ENCODE results near the gene WNT2.
"Not testable (repeated sequence)": the region's sequence is repeated elsewhere in the genome, so short reads cannot be mapped to it uniquely, and the experiment has no call there.

WNT2 gene

GRCh38 chr7:117300506-117300905 is 22.4 kb downstream of the WNT2 start:
- DNase-seq = not testable (repeated sequence)

DNA sequence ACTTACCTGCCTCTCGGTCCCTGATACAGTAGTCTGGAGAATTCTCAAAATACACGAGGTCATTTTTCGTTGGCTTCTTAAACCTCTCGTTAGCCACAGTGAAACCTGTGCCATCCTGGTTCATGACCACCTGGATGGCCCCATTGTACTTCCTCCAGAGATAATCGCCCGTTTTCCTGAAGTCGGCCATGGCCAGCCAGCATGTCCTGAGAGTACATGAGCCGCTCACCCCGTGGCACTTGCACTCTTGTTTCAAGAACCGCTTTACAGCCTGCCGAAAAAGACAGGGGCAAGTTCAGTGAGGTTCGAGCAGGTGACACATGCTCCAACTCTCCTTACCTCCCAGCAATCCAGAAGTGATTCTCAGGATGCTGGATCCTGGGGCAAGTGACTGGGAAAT is 25.3 kb downstream of the WNT2 start:
- DNase-seq = no peak

GRCh38 chr7:117296066-117296465 is 26.8 kb downstream of the WNT2 start:
- DNase-seq = no peak

GRCh38 chr7:117285826-117286225 is 37.0 kb downstream of the WNT2 start:
- no peak for DNase-seq

DNA sequence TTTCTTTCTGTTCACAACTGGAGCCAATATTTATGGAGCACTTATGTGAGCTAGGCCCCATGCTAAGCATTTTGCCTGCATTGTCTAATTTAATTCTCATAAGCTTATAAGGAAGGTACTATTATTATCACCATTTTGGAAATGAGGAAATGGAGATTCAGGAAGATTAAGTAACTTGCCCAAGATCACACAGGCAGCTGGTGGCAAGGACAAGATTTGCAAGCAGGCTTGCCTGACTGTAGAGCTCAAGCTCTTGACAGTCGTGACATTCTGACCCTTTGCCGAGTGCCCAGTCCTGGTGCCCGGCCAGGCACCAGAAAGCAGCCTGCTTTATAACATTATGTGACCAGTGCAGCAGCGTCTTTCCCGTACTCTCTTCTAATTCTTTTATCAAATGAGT is 38.2 kb downstream of the WNT2 start:
- DNase-seq = no peak

DNA sequence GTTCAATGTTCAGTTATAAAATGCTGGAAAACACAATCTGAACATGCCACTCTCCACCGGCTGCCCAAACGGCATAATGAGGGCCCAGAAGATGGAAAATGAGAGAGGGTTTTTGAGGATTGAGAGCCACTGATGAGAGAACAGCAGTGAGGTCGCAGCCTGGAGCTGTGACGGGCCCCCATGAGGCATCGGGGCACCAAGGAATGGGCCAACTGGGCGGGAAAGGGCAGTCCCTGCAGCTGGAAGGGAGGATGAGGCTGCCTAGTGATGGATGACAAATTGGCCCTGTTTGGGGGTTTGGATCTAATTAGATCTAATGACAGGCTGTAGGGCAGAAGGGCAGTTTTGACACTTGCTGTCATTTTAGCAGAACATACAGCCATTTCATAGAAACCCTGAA is 39.1 kb downstream of the WNT2 start:
- no peak for DNase-seq

DNA sequence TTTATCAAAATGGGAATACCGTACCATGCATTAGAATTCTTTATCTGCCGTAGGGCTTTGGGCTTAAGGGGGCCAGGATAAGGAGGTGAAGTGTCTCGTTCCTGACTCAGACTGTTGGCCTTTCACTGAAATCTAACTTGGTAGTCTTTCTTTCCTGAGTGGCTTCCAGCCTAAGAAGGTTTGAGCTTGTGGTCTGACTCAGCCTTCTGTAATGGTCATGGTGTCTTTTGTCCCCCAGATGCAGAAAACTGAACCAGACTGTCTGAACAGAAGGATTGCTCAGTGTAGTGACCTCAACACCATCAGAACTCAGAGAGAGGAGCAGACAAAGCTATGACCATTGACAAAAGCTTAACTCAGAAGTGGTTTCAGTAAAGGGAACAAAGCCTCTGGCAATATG is 39.5 kb downstream of the WNT2 start:
- no peak for DNase-seq

DNA sequence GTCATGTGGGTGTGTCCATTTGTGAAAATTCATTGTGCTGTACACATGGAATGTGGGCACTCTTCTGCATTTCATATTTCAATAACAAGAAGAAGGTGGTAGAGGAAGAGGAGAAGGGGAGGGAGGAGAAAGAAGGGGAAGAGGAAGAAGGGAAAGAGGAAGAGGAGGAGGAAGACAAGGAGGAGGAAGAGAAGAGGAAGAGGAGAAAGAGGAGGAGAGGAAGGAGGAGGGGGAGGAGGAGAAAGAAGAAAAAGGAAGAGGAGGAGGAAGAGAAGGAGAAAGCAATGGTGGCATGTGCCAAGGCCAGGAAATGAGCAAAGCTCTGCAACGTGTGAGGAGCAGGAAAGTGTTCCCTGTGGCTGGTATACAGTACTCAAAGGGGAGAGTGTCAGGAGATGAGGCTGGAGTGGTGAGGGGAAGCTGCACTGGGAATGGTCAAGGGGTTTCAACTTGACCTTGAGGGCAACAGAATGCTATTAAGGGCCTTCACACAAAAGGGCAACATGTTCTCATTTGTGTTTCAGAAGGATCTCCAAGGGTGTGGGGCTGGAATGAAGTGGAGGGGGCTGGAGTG is 40.5 kb downstream of the WNT2 start:
- no peak for DNase-seq

GRCh38 chr7:117281562-117281961 is 41.3 kb downstream of the WNT2 start:
- DNase-seq = no peak

GRCh38 chr7:117279931-117280557 is 42.8 kb downstream of the WNT2 start:
- DNase-seq = no peak

DNA sequence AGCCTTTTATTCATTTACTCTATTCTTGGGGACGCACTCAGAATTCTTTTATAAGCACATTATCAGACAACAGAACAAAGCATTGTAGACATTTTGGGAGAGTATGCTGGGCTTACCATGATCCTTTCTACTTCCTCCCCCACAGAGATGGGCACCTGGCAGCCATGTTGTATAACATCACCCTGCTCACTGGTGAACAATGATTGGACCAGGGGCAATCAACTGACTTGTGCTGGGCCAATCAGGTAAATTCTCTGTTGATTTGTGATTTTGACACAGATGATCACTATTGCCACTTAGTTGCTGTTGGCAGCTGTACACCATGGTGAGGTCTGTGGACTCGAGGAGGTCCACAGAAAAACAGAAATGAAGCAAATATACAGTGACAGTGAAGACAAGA is 43.7 kb downstream of the WNT2 start:
- no peak for DNase-seq

- DNase-seq = no peak
Measured at GRCh38 chr7:117278040-117278439, 44.8 kb downstream of the WNT2 start.

DNA sequence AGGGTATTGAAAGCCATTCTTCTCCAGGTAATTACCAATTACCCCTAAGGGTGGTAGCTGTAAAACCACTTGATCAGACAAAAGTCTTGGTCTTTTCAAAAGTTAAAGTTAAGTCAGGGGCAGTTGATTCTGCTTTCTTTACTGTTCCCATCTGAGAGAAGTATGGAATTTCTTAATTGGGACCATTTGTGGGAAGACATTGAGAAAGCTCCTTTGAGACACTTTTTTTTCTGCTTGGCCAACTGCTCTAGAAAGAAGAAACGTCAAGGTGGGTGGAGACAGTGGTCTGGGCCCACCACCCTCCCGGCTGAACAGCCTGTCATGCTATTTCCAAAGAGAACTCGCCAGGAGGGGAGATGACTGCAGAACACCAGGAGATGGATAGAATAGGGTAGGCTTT is 45.3 kb downstream of the WNT2 start:
- DNase-seq = no peak

DNA sequence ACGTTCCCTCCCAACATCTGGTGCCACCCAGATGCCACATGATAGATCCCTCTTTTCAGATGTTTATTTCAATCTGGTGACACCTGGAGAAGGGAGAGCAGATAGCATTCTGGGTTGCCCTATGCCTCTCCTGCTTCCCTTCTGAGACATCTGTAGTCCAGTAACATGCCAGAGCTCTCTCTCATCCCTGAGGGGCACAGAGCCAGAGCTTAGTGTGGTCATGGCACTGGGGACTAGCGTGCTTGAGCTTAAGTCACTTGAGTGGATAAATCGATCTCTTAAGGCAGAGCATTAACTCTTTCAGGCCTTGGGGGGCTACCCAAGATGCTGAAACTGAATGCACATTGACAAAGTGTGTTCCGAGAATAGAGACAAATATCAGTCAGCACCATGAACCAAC is 47.9 kb downstream of the WNT2 start:
- DNase-seq = no peak

DNA sequence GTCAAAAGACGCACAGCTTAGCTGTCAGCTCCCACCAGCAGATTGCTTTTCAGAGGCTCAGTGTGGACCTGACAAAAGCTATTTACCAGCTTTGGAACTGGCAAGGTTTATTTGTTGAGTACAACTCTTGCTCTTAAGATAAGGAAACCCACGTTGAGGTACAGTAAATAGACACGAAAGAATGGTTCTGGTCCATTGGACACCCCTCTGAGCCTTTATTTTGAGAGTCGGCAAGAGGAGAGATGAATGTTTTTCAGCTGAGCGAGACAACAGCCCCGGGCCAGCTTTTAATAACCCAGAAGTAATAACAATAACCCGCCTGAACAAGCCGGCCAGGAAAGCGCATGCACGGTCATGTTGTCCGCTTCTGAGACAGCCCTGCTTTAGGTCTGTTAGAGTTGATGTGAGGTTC is 49.0 kb downstream of the WNT2 start:
- DNase-seq = no peak

DNA sequence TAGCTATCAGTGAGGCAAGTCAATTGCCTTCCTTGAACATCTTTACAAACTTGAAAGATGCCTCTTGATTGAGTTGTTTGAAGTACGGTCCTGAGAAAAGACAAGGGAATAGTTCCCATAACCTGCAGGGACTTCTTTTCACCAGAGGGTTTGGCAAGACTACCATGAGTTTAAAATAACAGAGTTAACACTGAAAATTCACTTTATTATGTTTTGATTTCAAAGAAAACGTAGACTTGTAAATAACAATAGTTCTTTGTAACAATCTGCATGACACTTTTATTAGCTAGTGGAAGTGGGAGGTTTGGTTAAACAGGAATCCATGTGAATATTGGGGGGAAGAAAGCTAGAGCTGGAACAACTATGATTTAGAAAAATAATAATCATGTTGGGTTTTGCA is 49.5 kb downstream of the WNT2 start:
- no peak for DNase-seq

GRCh38 chr7:117272017-117272759 is 50.7 kb downstream of the WNT2 start:
- DNase-seq = no peak

GRCh38 chr7:117271566-117271965 is 51.3 kb downstream of the WNT2 start:
- DNase-seq = no peak

- DNase-seq = no peak
Measured at GRCh38 chr7:117270371-117270770, 52.5 kb downstream of the WNT2 start.

GRCh38 chr7:117269886-117270285 is 53.0 kb downstream of the WNT2 start:
- no peak for DNase-seq

- no peak for DNase-seq
Measured at GRCh38 chr7:117269417-117269816, 53.4 kb downstream of the WNT2 start.

DNA sequence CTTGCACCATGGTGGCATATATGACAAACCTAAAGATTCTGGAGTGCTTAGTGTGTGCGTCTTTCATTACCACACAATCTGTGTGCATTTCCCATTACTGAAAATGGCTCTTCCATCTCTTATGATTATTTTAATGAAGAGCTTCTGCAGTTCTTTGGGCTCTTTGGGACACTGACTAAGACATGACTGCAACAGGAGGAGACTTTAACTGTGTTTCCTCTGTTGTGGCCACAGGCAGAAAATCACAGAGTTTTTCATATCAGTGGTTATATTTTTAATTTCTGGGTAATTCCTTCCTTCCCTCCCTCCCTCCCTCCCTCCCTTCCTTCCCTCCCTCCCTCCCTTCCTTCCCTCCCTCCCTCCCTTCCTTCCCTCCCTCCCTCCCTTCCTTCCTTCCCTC is 58.1 kb downstream of the WNT2 start:
- no peak for DNase-seq

DNA sequence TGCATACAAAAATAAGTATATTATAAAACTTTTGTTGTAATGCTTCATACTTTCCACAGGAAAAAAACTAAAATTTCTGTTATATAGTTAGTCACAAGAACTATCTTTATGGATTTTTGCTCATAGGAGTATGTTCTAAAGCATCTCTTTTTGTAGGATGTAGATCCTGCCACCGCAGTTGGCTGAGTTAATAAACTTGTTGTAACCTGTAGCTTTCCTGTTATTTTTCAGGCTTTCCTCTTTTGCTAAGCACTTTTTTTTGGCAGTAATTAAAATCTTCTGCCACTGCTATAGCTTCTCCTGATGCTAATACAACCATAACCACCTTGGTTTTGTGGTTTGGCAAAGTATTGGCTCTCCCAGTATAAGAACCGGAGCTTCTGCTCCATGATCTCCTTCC is 60.3 kb downstream of the WNT2 start:
- no peak for DNase-seq

GRCh38 chr7:117259615-117260014 is 63.2 kb downstream of the WNT2 start:
- DNase-seq = no peak

DNA sequence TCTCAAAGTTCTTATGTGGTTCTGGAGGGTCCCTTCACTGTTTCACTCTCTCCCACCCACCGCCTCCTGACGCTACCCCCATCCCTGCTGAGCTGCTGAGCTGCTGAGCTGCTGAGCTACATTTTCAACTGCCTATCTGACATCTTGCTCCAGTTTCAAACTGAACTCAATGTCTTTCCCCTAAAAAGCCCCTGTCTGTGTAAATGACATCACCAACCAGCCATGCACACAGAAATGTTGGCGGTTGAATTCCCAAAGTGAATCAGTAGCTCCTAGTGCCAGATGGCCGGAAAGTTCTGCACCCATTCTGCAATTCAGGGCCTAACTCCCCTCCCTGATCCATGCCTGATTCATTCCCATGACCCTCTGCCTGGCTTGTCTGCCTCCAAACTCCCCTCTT is 71.2 kb downstream of the WNT2 start:
- DNase-seq = no peak
